RKO (cell line): Measurements from ENCODE around the gene ALG11.
"Not testable (repeated sequence)": the region's sequence is repeated elsewhere in the genome, so short reads cannot be mapped to it uniquely, and the experiment has no call there.

Source experiments
- DNase-seq: peaks from one replicate; pipeline ENCODE4 v3.0.0-alpha.2; 2016; ENCODE audit warnings: low spot score

ALG11 gene, protein sequence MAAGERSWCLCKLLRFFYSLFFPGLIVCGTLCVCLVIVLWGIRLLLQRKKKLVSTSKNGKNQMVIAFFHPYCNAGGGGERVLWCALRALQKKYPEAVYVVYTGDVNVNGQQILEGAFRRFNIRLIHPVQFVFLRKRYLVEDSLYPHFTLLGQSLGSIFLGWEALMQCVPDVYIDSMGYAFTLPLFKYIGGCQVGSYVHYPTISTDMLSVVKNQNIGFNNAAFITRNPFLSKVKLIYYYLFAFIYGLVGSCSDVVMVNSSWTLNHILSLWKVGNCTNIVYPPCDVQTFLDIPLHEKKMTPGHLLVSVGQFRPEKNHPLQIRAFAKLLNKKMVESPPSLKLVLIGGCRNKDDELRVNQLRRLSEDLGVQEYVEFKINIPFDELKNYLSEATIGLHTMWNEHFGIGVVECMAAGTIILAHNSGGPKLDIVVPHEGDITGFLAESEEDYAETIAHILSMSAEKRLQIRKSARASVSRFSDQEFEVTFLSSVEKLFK

DNA sequence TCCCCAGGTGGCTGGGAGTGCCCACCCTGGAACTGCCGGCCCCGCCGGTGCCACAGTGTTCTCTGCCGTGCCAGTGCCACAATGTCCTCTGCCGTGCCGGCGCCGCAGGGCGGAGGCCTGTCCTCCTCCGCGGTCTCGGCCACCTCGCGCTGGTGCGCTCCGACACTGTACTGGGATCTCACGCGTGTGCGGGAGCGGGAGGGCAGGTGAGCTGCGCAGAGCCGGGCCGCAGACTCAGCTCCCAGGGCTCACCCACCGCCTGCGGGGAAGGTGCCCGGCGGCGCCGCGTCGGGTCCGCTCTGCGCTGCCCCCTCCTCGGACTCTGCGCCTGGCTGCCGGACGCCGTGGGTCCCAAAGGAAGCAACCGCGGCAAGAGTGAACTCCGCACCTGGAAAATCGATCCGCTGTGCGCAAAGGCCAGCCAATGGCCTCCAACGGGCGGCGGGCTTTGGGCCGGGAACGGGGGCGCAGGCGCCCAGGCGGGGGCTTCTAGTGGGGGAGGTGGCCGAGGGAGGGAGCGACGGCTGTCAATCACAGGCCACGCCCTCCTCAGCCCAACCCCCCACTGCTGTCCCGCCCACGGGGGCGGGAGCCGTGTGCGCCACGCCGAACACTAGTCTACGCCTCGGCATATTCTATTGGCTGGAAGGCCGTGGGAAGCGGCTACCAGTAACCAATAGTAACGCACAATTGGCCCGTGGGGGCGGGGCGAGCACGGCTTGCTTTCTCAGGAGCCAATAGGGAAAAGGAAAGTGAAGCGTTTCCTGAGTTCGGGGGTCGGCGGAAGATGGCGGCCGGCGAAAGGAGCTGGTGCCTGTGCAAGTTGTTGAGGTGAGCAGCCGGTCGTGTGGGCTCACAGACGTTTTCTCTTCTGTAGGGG, at the start of gene ALG11:
TSS of gene ALG11 (plus strand) at position 767 of the 880 bp plus-strand sequence. CDS start at position 788, 21 bp downstream.
- DNase-seq, result peak; percentile 98

DNA sequence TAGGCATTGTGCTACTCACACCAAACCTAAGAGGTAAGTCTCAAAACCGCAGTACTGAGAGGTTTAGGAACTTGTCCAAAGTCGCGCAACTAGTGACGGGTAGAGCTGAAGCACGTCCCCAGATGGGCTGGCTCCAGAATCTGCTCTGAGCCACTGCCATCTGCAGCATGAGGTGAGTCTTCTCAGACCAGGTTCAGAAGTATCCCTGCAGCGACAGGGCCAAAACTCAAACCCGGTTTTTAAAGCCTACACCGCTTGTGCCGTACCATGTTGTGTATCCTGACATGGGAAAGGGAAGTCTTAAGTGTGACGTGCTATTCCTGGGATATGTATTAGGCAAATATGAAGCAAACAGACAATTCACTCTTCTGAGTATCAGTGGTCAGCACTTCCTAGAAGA, 46.0 kb upstream of the ALG11 start:
- DNase-seq, result no peak

DNA sequence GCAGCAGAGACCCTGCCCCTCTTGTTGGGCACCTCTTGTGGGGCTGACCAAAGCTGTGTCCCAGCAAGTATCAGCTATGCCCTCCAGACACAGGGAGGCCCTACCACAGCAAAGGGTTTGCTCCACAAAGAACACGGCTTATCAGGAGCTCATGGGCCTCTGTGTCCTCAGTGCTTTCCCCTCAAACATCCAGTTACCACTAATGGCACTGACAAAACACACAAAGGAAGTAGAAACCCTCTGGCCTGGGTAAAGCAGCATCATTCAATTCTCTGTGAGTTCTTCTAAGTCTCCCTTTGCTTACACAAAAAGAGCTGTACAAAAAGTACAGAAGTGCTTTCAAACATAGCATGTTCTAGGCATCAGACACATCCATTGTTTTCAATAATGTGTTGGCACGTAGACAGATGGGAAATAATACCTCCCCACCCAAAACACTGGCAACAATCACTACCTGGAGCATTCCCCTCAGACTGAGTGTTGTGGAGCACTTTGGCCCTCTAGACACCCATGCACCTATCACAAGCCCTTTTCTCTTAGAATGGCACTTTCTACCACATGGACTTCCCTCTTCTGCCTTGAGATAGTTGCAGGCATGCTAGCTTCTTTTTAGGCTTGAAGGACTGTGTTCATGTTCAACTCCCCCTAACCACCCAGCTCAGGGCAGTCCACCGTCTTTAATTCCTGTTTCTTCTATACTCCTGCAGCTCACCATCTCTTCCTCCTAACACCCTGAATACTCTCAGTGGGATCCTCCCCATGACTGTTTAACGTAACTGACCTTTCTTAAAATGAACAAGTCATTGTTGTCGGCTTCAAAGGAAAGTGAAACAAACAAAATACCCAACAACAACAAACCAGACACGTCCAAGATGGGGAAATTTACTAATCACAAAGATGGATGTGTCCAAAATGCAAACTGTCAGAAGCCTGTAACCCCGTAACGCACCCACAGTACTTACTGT, 44.4 kb upstream of the ALG11 start:
- DNase-seq, result no peak

DNA sequence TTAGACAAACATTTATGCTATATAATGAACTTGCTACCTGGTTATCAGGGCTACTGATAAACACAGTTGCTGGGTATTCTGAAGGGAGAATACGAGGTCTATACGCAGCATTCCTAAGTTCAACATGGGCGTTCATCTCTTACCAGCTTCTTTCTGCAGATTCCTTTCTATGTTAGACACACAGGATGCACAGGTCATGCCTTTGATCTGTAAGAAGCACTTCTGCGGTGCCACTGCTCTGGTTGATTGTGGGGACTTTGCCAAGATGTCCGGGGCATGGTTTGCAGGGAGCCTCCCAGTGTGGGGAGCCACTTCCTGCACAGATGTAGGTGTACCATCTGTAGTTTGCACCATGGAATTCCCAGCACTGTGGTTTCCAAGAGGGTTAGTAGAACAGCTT, 41.8 kb upstream of the ALG11 start:
- no peak for DNase-seq

DNA sequence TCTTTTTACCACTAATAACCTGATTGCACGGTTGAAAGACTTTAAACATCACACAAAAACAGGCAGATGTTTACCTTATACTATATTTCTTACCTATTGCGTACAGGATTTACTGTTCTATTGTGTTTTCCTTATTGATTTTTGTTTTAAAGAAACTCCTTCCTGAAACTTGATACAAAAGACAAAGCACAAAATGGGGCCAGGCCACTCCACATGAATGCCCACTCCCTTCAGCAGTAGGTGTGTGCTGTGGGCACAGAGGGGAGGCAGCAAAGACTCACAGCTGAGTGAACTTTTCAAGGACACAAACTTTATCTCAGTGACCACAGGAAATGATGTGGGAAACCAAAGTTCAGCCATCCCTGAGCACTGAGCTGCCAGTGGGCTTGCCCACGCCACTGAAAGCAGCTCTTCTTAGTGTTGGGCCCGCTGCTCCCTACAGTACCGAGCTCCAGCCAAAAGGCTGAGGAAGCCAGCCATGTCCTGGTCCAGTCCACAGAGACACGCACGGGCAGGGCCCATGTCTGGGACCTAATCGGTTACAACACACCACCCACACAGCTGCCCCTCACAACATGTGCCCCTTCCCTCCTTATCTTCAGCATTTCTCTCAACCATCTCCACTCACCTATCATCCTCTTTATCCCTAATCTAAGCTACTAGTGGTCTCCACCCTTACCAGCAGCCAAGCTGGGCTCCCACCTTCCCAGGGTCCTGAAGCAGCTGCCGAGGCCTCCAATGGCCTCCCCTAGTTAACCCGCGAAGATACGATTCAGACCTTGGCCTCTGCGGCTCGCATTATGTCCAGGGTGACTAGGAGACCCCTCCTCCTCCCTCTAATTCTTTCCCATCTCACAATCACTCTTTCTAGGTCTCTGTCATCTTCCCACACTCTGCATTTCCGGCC, 40.4 kb upstream of the ALG11 start:
- no peak for DNase-seq

DNA sequence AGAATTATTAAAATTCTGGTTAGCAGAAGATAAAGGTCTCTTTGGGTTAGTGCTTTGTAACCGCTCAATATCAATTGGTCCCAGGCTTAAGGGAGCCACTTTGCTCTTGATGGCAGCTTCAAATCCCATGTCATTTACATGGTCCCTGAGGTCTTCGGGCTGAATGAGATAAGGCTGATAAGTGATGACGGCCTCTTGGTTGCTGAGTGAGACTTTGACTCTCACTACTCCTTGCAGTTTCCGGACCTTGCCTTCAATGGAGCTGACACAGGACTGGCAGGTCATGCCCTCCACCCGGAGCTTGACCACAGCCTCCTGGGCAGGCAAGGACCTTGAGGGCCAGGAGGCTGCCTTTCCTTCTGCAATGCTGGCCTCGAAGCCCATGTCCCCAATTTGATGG, 37.7 kb upstream of the ALG11 start:
- no peak for DNase-seq

DNA sequence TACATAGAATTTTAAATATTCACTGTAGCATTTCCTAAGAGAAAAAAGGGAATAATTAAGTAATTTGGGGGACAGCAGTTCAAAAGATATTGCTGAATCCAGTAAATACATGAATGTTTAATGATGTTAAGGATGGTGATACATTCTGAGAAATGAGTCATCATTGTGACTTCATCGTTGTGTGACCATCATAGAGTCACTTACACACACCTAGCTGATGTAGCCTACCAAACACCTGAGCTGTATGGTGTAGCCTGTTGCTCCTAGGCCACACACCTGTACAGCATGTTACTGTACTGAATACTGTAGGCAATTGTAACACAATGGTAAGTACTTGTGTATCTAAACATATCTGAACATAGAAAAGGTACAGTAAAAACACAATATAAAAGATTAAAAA, 35.8 kb upstream of the ALG11 start:
- DNase-seq, result peak; percentile 28

DNA sequence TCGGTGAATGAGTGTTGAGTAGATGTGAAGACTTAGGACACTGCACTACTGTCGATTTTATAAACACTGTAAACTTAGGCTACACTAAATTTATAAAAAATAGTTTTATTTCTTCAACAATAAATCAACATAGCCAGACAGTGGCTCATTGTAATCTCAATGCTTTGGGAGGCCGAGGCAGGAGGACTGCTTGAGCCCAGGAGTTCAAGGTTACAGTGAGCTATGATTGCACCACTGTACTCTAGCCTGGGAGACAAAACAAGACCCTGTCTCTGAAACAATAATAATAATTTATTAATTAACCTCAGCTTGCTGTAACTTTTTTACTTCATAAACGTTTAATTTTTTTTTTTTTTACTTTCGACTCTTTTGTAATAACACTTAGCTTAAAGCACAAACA, 35.3 kb upstream of the ALG11 start:
- no peak for DNase-seq

DNA sequence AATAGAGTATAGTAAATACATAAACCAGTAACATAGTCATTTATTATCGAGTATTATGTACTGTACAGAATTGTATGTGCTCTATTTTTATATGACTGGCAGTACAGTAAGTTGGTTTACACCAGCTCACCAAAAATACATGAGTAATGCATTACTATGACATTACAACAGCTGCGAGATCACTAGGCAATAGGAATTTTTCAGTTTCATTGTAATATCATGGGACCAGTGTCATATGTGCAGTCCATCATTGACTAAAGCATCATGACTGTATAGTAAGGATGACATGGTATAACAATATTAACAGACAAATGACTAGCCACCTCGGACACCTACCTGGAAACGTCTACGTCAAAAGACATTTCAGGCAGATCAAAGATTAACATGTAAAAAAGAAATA, 34.6 kb upstream of the ALG11 start:
- peak; percentile 41 for DNase-seq

DNA sequence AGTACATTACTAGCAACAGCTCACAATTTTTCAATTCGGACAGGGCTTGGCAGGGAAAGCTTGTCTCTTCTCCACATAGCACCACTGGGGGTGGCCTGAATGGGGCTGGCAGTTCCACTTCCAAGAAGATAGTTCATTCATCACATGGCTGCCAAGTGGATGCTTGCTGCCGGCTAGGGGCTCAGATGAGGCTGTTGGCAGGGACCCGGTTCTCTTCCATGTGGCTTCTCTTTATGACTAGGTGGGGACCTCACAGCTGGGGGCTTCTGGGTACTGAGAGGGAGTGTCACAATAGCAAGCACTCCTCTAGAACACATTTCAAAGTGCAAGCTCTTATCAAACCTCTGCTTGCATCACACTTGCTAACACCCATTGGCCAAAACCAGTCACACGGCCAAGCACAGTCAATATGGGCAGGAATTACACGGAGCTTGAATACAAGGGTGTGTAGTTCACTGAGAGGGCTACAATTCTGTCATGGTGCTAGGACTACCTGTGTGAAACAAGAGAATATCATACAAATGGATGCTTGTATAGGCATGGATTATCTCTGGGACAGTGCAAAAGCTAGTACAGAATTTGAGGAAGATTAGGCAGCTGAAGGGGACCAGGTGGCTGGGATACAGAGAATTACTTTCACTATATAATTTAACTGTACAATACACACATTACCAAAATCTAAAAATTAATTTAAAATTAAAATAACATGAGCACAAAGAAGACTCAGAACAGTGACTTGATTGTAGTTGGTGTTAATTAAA, 33.2 kb upstream of the ALG11 start:
- DNase-seq, result no peak

DNA sequence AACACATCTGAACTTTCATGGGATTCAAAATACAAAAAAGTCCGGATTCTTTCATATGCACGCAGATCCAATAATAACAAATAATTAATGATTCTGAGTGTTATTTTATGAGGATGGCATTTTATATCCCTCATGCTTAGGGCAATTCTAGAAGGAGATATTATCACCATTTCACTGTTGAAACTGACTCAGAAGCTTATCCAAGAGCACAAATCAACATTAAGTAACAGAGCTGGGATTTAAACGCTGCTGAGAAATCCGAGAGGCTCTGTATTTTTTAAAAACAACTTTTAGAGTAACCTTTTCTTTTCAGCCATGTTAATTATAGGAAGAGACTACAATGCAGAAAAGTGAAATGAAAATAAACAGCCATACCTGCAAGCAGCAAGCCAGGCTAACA, 31.3 kb upstream of the ALG11 start:
- no peak for DNase-seq

DNA sequence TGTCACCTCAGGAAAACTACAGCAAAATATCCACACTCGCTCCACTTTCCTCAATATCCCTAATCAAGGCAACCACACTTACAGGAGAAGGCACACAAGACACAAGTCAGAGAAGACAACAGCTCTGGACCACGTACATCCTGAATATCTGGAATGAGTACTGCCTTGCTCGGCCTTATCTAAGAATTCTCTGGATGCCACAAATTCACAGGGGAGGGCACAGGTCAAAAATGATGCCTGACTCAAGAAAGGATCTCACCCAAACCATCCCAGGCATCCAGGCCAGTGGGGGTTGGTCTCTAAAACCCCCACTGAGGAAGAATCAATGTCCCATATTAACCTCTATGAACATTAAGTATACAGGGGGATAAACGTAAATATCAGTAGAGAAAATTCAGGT, 30.8 kb upstream of the ALG11 start:
- no peak for DNase-seq

DNA sequence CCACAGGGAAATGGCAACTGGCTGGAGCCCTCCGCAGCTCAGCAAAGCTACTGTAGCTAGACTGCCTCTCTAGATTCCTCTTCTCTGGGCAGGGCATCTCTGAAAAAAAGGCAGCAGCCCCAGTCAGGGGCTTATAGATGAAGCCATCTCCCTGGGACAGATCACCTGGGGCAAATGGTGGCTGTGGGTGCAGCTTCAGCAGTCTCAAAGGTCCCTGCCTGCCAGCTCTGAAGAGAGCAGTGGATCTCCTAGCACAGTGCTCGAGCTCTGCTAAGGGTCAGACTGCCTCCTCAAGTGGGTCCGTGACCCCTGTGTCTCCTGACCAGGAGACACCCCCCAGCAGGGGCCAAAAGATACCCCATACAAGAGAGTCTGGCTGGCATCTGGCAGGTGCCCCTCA, 28.9 kb upstream of the ALG11 start:
- DNase-seq, result not testable (repeated sequence)

DNA sequence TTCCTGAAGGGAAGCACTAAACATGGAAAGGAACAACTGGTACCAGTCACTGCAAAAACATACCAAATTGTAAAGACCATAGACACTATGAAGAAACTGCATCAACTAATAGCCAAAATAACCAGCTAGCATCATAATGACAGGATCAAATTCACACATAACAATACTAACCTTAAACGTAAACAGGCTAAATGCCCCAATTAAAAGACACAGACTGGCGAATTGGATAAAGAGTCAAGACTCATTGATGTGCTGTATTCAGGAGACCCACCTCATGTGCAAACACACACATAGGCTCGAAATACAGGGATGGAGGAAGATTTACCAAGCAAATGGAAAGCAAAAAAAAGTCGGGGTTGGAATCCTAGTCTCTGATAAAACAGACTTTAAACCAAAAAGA, 27.3 kb upstream of the ALG11 start:
- DNase-seq, result not testable (repeated sequence)

DNA sequence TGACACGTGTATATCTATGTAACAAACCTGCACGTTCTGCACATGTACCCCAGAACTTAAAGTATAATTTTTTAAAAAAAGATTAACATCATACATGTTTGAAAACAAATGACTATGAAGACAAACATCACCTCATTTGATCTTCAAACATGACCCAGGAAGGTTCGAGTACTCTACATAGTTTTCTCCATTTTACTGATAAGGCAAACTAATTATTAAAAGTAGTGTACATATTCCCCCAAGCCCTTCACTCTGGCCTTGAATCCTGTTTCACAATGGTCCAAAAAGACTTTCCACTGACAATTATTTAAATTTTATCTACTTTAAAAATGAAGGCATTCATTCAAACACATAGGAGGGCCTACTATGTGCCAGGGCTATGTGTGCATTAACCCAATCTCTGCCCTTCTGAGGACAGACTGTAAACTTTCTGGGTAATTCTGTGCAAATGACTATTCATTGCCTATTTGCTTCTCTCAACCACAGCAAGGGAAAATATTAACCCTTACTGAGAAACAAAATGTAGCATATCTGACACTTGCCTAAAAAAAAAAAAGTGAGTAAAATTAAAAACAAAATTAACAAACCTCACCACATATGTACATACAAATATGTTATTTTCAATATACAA, 23.1 kb upstream of the ALG11 start:
- no peak for DNase-seq

DNA sequence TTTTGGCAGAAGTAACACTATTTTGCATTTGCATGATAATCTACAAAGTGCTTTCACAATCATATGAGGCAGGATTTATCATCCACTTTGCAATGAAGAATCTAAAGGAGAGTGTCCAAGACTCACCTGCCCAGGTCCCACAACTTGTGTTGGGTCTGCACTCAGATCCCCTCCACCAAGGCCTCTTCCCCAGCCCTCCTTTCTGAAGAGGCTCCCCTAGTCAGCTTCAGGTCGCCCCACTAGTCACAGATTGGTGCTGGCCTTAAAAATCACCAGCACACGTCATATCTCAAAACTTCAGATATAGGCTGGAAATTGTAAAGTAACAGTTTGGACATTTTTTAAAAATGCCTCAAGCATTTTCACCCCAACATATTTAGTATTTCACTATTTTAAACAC, 18.5 kb upstream of the ALG11 start:
- no peak for DNase-seq

DNA sequence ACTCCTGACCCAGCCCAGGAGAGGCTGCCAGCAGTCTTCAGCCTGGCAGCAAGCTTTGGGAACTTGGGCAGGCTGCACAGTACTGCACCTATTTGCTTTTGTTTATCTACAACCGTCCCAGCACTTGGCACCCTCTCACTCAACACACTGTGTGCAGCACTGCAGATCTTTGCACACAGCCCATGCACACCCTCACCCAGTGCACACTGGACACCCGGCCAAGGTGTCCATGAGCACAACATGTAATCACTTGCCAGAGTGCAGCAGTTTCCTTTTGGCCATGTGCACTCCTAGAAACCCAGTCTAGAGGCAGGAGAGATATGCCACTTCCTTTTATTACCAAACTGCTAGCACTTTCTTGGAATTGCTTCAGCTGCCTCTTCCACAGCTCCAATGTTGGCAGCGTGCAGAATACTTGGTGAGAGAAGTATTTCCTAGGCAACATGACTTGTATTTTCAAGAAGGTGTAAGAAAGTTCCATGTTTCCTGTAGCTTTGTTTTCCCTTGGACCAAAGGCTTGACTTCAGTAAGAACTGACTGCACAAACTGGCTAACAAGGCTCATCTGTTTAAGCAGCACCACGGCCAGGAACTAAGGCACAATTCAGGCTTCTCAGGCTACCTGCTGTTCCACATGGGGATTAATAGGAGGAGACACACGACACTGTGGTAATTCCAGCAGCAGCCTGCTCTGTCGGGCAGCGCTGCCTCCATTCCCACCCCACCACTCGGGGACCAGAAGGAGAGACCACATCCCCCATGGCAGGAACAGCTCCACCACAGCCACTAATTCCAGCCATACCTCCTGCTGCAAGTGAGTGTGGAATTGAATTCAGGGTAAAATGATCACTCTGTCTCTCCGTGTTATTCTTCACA, 16.3 kb upstream of the ALG11 start:
- no peak for DNase-seq

DNA sequence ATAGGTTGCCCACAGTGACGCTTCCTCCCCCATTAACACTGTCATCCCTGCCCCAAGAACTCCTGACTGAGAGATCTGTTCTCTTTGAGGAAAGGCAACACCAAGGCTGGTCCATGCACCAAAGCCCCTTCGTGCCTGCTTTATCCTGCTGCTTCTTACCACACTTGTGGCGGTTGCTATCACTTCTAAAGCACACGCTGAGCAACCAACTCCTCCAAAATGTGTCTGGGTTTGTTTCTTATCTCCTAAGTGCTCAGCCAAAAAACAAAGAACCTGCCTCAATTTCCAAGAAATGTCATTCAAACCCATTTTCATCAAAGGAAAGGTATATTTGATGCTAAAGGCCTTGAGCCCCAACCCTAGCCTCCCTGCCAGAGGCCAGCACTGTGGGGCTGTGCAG, 15.6 kb upstream of the ALG11 start:
- DNase-seq, result no peak

DNA sequence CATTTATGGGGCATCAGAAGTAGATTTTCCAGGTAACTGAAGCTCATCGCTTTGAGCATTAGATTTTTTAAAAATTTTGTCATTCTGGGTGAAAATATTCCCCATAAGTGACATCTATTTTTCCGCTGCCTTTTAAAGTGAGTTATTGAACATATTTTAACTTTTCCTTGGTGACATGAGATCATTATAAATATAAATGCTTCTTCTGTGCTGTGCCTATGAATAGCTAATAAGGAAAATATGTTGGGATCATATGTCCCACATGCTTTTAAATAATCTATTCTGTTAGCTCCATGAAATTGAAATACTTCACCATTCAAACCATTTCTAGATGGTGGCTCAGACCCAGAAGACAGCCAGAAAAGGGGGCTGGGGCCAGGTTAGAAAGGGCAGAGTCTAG, 15.0 kb upstream of the ALG11 start:
- DNase-seq, result no peak
